HCT116 (cell line): ENCODE results near the gene DHX30. TPM values are rescaled to one million over a fixed set of nuclear protein-coding genes. Genes with fewer than 3 reads are reported as not detected.

Experiments
- ATAC-seq: fragments of 200-7000 bp; cut with Tn5 transposase; 2 replicates; pipeline ENCODE4 v1.9.1; 2020; ENCODE audit warnings: mild to moderate bottlenecking, moderate library complexity
- BruUV-seq: library from RNA; stranded (reverse); fragments of 400-500 nt; replicated peaks from 2 replicates; lab custom pipeline; 2021; lab: Mats Ljungman, UMichigan
- CTCF ChIA-PET: fragments of 300-600 bp; sonication (Branson Sonifier 250); formaldehyde crosslinking; loops from one replicate; lab custom pipeline; 2021; ENCODE audit warnings: antibody characterized with exemption; lab: Charles Lee
- POLR2A ChIA-PET: fragments of 300-600, 350-600 bp; sonication (Branson Sonifier 250); formaldehyde crosslinking; loops from one replicate; lab custom pipeline; 2021; ENCODE audit warnings: antibody characterized with exemption; lab: Charles Lee
- RAD21 ChIA-PET, 2 experiments: fragments of 300-600 bp; sonication (Branson Sonifier 250); formaldehyde crosslinking; loops; one replicate each; lab custom pipeline; 2023; ENCODE audit warnings: low total read pairs in 2 of 2; ENCODE audit not compliant: uncharacterized antibody in 2 of 2, unreplicated experiment in 2 of 2, low non-redundant PET in 1 of 2; lab: Charles Lee
- DNase-seq: peaks from one replicate; pipeline ENCODE4 v3.0.0-alpha.2; 2010; ENCODE audit warnings: low read depth, low spot score
- H2AFZ ChIP-seq: fragments of 200-600 bp; shearing (Covaris generic), sonication (generic); 2 replicates; pipeline ENCODE4 v1.6.1; 2017; ENCODE audit warnings: low read depth, mixed run types, mixed read lengths, antibody characterized with exemption, low read length; ENCODE audit not compliant: poor library complexity, severe bottlenecking
- H3K27ac ChIP-seq: 2 replicates; pipeline ENCODE4 v1.5.1; 2012; ENCODE audit warnings: low read depth, low read length
- H3K27me3 ChIP-seq: fragments of 200-600 bp; sonication (generic); 2 replicates; pipeline ENCODE4 v1.6.1; 2016; ENCODE audit warnings: mixed run types, low read length, mixed read lengths; ENCODE audit not compliant: insufficient read depth
- H3K36me3 ChIP-seq, 2 experiments: fragments of 200-500 bp in 1 of 2; fragments of 200-600 bp in 1 of 2; sonication (Bioruptor generic) in 1 of 2; sonication (generic) in 1 of 2; 2 replicates each; pipeline versions ENCODE4 v1.5.1 to v1.6.1; 2014 to 2016; ENCODE audit warnings: low read length in 2 of 2, inconsistent platforms in 1 of 2, mixed read lengths in 1 of 2, mixed run types in 1 of 2; ENCODE audit not compliant: insufficient read depth in 2 of 2, control insufficient read depth in 1 of 2
- H3K4me1 ChIP-seq, 2 experiments: fragments of 200-600 bp in 1 of 2; sonication (generic) in 1 of 2; 2 replicates each; pipeline versions ENCODE4 v1.5.1 to v1.6.1; 2012 to 2017; ENCODE audit warnings: low read length in 2 of 2, inconsistent platforms in 1 of 2, mild to moderate bottlenecking in 1 of 2, mixed read lengths in 1 of 2, mixed run types in 1 of 2, moderate library complexity in 1 of 2; ENCODE audit not compliant: insufficient read depth in 2 of 2, control insufficient read depth in 1 of 2
- H3K4me2 ChIP-seq: fragments of 200-600 bp; sonication (generic); 2 replicates; pipeline ENCODE4 v1.6.1; 2017; ENCODE audit warnings: mixed run types, low read length, mixed read lengths
- H3K4me3 ChIP-seq, 2 experiments: fragments of 200-600 bp in 1 of 2; sonication (generic) in 1 of 2; replicated peaks in 1 of 2; 2 replicates each; pipeline ENCODE4 v1.5.1; 2011 to 2016; ENCODE audit warnings: low read length in 2 of 2, control low read depth in 1 of 2, low read depth in 1 of 2, mild to moderate bottlenecking in 1 of 2, mixed read lengths in 1 of 2, mixed run types in 1 of 2
- H3K79me2 ChIP-seq: fragments of 200-600 bp; sonication (generic); 2 replicates; pipeline ENCODE4 v1.6.1; 2017; ENCODE audit warnings: mild to moderate bottlenecking, mixed run types, low read length, moderate library complexity, mixed read lengths; ENCODE audit not compliant: insufficient read depth
- H3K9ac ChIP-seq: fragments of 200-600 bp; sonication (generic); 2 replicates; pipeline ENCODE4 v1.6.1; 2016; ENCODE audit warnings: low read length, mixed read lengths
- H3K9me2 ChIP-seq: fragments of 200-600 bp; sonication (generic), shearing (Covaris generic); 2 replicates; pipeline ENCODE4 v1.6.1; 2017; ENCODE audit warnings: mixed run types, mild to moderate bottlenecking, moderate library complexity; ENCODE audit not compliant: insufficient read depth
- H3K9me3 ChIP-seq, 2 experiments: fragments of 200-500 bp in 1 of 2; fragments of 200-600 bp in 1 of 2; sonication (Bioruptor generic) in 1 of 2; sonication (generic) in 1 of 2; 2 replicates each; pipeline ENCODE4 v1.6.1; 2014 to 2017; ENCODE audit warnings: low read length in 2 of 2, mixed read lengths in 2 of 2, inconsistent platforms in 1 of 2, low read depth in 1 of 2, mild to moderate bottlenecking in 1 of 2, mixed run types in 1 of 2, moderate library complexity in 1 of 2; ENCODE audit not compliant: control insufficient read depth in 1 of 2, insufficient read depth in 1 of 2
- H4K20me1 ChIP-seq: fragments of 200-600 bp; sonication (generic), shearing (Covaris generic); 2 replicates; pipeline ENCODE4 v1.6.1; 2017; ENCODE audit warnings: mixed run types, mild to moderate bottlenecking, moderate library complexity; ENCODE audit not compliant: insufficient read depth
- CTCF ChIP-seq, 3 experiments: fragments of 200-600 bp in 1 of 3; sonication (generic) in 1 of 3; IDR thresholded peaks in 2 of 3; conservative IDR thresholded peaks in 1 of 3; 2 replicates each; pipeline ENCODE4 v1.5.1; 2012 to 2017; ENCODE audit warnings: low read depth in 2 of 3, low read length in 2 of 3, antibody characterized with exemption in 1 of 3, borderline replicate concordance in 1 of 3, control low read depth in 1 of 3, mild to moderate bottlenecking in 1 of 3, mixed read lengths in 1 of 3, mixed run types in 1 of 3, moderate library complexity in 1 of 3; ENCODE audit not compliant: insufficient read depth in 1 of 3
- MAX ChIP-seq: IDR thresholded peaks from 2 replicates; pipeline ENCODE4 v1.6.1; 2012
- RAD21 ChIP-seq: IDR thresholded peaks from 2 replicates; pipeline ENCODE4 v1.6.1; 2012; ENCODE audit warnings: low read depth, mild to moderate bottlenecking
- ZFX ChIP-seq: fragments of 450-650 bp; IDR thresholded peaks from 2 replicates; pipeline ENCODE4 v1.6.1; 2017
- intact Hi-C: fragments of 100-400 bp; cut with micrococcal nuclease; formaldehyde crosslinking; loops from 2 replicates; pipeline ENCODE4 v1.10.0; 2022
- total RNA-seq: library from RNA; stranded (reverse); gene quantifications from one replicate; pipeline ENCODE4 v1.2.1, GENCODE V29; 2021; ENCODE audit not compliant: unreplicated experiment

The DHX30 gene
- total RNA-seq, 1 experiment from 2014 or later: 114 TPM

GRCh38 chr3:47799733-47800132 is 3.2 kb upstream of the DHX30 start:
- H3K4me1 ChIP-seq: peaks cover 16 to 38% of the 10 kb centered on the region in 2 experiments
- ChIA-PET RAD21 (no interaction called here), POLR2A (no interaction called here), CTCF (interaction anchor here (0.8 to 1.8 kb wide), 2 partner anchors 25 to 278 kb away, joined by 3 to 4 read pairs; no protein-coding TSS in a partner anchor)
- intact Hi-C loops: no loop called here
- no TSS peak for BruUV-seq
- H3K27me3 ChIP-seq: no peaks in the 10 kb centered on the region
- H2AFZ ChIP-seq: no peak overlapping the region
- H4K20me1 ChIP-seq: no peaks in the 10 kb centered on the region
- no peaks in the 10 kb centered on the region for H3K36me3 ChIP-seq
- no peak overlapping the region for H3K9ac ChIP-seq
- H3K4me3 ChIP-seq: no peak overlapping the region
- ATAC-seq: no peak
- no peak for DNase-seq
- H3K79me2 ChIP-seq: peaks cover 15% of the 10 kb centered on the region
- H3K27ac ChIP-seq: no peak overlapping the region
- TF ChIP-seq CTCF (IDR thresholded peaks at IDR 0.05 in 2 of 3, conservative IDR thresholded peaks at IDR 0.05 in 1 of 3; ENCODE audit: borderline replicate concordance in 1 of 3, insufficient read depth in 1 of 3, low read depth in 2 of 3, low read length in 2 of 3): peak in 2 of 3 experiments; percentile 54 to 61; a peak in 4 of 6 replicates
- TF ChIP-seq MAX: no peak
- H3K9me2 ChIP-seq: no peaks in the 10 kb centered on the region
- no peak overlapping the region for H3K4me2 ChIP-seq
- no peaks in the 10 kb centered on the region for H3K9me3 ChIP-seq

- ChIA-PET CTCF (no interaction called here), RAD21 (no interaction called here), POLR2A (no interaction called here)
- H3K4me3 ChIP-seq: peak overlapping the region; percentile 67 to 74
- peak overlapping the region; percentile 78 for H3K9ac ChIP-seq
- DNase-seq: no peak
- intact Hi-C loops: no loop called here
- H2AFZ ChIP-seq: no peak overlapping the region
- TSS peak; percentile 57 for BruUV-seq
- no peaks in the 10 kb centered on the region for H3K9me3 ChIP-seq
- no peak for ATAC-seq
- H3K27ac ChIP-seq: peak overlapping the region; percentile 99
- H3K27me3 ChIP-seq: no peaks in the 10 kb centered on the region
- H3K36me3 ChIP-seq: peaks cover 0 to 3% of the 10 kb centered on the region in 2 experiments; a peak in 1 of 4 replicates
- peaks cover 21% of the 10 kb centered on the region for H3K79me2 ChIP-seq
- peak overlapping the region; percentile 75 for H3K4me2 ChIP-seq
- H3K9me2 ChIP-seq: no peaks in the 10 kb centered on the region
- no peaks in the 10 kb centered on the region for H4K20me1 ChIP-seq
- TF ChIP-seq ZFX (peak; percentile 95; the same call in 1 of the 2 replicates), MAX (peak; percentile 9; the same call in 1 of the 2 replicates), RAD21 (no peak)
- peaks cover 17 to 35% of the 10 kb centered on the region in 2 experiments for H3K4me1 ChIP-seq
Measured at GRCh38 chr3:47803480-47804025, 615 bp downstream of the DHX30 start.
